ENCODE data around the gene ANKRD6.

GRCh38 chr6:89462503-89462902, 29.6 kb downstream of the ANKRD6 start:
- TF ChIP-seq, protein P1, sequence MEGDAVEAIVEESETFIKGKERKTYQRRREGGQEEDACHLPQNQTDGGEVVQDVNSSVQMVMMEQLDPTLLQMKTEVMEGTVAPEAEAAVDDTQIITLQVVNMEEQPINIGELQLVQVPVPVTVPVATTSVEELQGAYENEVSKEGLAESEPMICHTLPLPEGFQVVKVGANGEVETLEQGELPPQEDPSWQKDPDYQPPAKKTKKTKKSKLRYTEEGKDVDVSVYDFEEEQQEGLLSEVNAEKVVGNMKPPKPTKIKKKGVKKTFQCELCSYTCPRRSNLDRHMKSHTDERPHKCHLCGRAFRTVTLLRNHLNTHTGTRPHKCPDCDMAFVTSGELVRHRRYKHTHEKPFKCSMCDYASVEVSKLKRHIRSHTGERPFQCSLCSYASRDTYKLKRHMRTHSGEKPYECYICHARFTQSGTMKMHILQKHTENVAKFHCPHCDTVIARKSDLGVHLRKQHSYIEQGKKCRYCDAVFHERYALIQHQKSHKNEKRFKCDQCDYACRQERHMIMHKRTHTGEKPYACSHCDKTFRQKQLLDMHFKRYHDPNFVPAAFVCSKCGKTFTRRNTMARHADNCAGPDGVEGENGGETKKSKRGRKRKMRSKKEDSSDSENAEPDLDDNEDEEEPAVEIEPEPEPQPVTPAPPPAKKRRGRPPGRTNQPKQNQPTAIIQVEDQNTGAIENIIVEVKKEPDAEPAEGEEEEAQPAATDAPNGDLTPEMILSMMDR (IDR thresholded peaks at IDR 0.05), result no peak
- TF ChIP-seq POLR2A (IDR thresholded peaks at IDR 0.05), result no peak

Data from heart left ventricle (tissue), 13 donors.